ENCODE measurements around the gene MED13. TPM values are rescaled to one million over a fixed set of nuclear protein-coding genes. Genes with fewer than 3 reads are reported as not detected.
"Not testable (repeated sequence)": the region's sequence is repeated elsewhere in the genome, so short reads cannot be mapped to it uniquely, and the experiment has no call there.

Gene MED13
- polyA plus RNA-seq, 5 donors, result 28.2 to 57.5 (median 53.7) TPM

DNA sequence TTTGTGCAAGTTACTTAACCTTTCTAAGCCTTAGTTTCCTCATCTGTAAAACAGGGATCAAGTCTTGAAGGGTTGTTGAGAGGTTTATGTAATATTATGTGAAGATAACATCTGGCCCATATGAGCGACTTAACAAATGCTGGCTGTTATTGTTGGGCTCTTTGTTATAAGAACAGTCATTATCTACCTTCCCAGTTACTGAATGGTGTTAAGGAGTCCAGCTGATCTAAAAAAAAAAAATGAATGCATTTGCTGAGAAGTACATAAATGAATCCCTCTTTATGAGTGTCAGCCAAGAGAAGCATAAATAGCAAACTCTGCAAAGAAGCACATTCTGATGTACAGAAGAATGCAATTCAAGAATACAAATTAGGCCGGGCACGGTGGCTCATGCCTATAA is 24.3 kb upstream of the MED13 start:
- no peak for DNase-seq

DNA sequence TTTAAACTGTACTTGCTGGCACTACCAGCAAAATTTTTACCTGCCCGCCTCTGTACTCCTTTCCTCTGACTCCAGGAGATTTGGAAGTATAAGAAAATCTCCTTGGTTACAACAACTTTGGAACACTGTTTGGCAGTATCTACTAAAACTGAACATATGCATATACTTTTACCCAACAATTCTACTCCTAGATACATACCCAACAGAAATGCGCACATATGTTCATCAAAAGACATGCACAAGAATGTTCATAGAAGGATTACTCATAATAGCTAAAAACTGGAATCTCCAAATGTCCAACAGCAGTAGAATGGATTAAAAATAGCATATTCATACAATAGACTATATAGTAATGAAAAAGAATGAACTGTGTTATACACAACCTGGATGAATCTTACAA is 21.7 kb upstream of the MED13 start:
- no peak for DNase-seq

DNA sequence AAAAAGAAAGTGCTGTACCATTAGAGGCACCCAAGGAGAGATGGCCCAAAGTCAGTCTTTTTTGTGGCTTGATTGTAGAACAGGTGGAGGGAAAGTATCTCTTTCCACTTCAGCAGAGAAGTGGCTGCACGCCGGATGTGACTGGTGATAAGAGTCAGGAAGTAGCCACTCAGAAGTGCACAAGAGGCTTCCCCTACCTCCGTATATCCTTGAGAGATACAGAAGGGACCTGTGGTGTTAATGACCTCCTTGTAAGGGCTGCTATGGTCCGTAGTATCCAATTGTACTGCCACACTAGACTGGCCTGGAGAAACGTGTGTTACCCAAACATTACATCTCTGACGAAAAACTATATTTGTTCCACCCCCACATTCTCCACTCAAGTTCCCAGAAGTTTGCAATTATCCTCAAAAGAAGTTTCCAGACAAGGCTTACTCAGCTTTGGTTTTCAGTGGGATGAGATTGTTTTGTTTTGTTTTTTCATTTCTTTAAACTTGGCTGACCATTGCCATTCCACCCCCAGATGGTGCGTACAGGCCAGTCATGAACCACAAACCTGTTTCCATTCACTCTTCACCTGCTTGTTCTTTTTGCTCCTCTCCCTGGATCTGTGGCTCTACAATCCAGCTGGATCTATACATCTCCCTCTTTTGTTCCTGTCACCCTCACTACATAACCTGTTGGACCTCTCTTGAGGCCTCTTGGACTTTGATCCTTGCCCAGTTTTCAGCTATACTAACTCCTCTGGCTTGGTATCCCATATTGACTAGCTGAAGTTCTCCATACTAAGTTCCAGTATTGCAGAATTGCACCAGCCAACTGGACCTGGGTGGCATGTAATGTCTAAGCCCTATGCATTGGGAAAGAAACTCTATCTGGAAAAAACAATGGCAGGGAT is 20.7 kb upstream of the MED13 start:
- no peak for DNase-seq

- DNase-seq, result no peak
These were observed 19.5 kb upstream of the MED13 start for GRCh38 chr17:62084585-62084984.

DNA sequence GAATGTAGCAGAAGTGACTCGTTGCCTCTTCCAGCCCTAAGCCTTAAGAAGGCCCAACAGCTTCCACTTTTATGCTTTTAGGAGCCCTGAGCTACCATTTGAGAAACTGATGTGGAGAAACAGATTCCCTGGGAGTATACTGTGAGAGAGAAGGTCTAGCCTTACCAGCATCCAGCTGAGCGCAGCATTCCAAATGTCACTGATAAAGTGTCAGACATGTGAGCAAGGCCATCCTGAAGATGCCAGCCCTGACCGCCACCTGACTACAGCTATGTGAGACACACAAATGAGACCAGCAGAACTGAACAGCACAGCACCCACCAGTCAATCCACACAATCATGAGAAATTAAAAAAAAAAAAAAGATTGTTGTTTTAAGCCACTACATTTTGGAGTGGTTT is 18.6 kb upstream of the MED13 start:
- DNase-seq, result no peak

DNA sequence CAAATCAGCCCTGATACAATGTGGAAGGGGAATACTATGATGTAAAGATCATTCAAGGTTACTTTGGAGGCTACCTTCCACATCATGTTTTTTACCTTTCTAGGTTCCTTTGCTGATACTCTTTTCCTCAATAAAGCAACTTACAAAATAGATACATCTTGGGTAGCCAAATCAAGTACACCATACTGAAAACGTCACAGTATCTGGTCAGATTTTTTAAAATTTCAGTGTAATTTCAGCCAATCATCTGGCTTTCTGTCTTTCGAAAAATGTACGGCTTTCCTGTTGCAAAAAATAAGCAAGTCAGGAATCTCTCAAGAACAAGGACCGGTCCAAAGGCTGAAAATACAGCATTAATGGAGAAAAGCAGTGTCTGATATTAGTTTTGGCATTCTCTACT is 15.6 kb upstream of the MED13 start:
- no peak for DNase-seq

DNA sequence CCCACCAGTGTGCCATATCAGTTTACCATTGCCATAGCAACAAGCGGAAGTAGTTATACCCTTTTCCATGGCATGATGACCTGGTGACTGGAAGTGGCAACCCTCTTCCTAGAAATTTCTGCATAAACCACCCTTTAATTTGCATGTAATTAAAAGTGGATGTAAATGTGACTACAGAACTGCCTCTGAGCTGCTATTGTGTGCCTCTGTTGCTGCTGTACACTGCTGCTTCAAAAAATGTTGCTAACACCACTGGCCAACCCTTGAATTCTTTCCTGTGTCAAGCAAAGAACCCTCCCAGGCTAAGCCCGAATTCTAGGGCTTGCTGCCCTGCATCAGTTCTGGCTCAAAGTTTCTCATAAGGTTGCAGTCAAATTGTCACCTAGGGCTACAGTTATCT is 12.9 kb upstream of the MED13 start:
- DNase-seq, result no peak

DNA sequence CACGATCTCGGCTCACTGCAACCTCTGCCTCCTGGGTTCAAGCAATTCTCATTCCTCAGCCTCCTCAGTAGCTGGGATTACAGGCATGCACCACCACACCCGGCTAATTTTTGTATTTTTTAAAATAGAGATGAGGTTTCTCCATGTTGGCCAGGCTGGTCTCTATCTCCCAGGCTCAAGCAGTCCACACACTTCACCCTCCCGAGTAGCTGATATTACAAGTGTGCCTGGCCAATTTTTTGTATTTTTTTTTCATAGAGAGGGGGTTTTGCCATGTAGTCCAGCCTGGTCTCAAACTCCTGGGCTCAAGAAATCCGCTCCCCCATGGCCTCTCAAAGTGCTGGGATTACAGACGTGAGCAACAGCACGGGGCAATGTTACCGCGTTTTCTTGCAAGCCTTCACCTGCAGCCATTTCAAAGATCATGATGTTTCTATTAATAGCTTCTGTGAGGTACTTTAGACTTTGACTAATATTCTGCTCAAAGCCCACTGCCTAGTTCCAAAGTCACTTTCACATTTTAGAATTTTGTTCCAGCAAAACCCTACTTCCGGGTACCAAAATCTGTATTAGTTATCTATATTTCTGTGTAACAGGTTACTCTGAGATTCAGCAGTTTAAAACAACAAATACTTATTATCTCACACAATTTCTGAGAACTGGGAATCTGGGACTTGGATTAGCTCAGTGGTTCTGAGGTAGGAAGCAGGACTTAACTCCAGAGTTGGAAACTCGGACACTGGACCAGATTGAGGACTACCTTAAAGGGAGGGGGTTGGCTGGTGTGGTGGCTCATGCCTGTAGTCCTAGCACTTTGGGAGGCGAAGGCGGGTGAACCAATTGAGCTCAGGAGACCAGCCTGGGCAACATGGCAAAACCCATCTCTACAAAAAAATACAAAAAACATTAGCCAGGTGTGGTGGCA is 12.0 kb upstream of the MED13 start:
- no peak for DNase-seq

GRCh38 chr17:62075308-62075815 is 10.3 kb upstream of the MED13 start:
- no peak for DNase-seq

- no peak for DNase-seq
These were observed 8.9 kb upstream of the MED13 start for GRCh38 chr17:62073993-62074392.

GRCh38 chr17:62072855-62073254 is 7.8 kb upstream of the MED13 start:
- not testable (repeated sequence) for DNase-seq

GRCh38 chr17:62070900-62071299 is 5.8 kb upstream of the MED13 start:
- no peak for DNase-seq

- no peak for DNase-seq
These were observed 2.4 kb upstream of the MED13 start for GRCh38 chr17:62067165-62068145.

- peak; percentile 96 to 97 for DNase-seq
These were observed 762 bp upstream of the MED13 start for GRCh38 chr17:62065611-62066468.

GRCh38 chr17:62064029-62064790 is 868 bp downstream of the MED13 start:
- DNase-seq, result no peak

DNA sequence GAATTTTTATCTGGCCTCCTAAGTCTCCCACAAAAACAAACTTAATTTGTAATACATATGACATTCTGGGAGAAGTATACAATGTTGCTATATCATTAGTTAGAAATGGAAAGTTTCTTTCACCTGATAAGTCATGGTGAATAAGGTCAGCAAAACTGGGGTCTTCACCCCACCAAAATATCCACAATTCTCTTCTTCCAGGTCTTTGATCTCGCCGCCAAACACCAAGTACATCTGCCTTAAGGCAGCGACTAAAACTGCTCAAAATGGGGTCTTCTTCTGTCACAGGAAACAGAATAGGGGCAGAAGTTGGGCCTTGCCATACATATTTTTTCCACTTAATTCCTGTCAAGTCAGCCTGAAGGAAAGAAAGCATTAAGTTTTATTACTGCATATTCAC is 2.1 kb downstream of the MED13 start:
- DNase-seq, result no peak

DNA sequence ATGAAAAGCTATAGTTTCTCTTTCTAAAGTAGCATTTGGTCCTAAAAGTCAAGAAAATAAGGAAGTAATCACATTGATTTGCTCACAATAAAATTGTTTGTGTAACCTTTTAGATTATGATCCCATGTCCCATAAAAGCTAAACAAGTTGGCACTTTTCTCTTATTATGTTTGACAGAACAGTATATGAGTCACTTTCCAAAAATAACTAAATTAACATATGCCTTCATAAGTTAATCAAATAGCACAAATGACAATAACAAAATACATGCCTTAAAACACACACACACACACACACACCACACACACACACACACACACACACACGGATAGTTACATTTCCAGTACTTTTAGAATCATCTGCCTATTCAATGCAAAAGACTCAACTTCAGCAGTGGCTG is 2.8 kb downstream of the MED13 start:
- DNase-seq, result no peak

DNA sequence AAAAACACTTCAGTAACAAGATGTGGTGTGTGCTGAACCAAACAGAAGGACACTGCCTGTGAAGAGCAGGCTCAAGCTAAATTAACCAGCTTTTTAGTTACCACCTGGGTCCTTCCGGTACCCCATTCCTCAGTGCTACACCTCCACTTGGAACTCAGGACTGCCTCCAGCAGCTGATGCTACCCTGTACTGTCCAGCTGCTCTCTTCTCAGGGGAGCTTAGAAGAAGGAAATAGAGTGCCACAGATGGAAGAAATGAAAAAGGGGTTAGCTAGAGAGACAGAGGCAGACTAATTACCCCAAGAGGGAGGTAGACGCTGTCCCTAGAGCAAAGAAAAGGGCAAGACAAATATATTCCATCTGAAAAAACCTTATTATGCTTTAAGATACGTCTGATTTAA is 5.7 kb downstream of the MED13 start:
- DNase-seq, result no peak

DNA sequence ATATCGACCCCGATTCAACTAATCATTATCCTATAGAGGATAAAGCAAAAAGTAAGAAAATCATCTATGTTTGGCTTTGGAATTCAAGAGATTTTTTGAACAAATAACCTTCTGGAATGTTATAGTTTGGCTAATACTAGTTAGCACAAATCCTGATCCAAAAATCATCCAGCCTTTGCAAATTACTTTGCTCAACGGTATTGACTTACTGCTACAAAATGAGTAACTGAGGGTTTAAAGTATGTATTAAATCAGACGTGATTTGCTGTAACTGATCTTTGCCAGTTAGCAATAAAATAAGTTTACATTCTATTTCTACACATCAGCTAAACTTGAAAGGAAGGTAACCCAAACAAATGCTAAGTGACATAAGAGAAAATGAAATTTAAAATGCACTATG is 6.5 kb downstream of the MED13 start:
- DNase-seq, result no peak

DNA sequence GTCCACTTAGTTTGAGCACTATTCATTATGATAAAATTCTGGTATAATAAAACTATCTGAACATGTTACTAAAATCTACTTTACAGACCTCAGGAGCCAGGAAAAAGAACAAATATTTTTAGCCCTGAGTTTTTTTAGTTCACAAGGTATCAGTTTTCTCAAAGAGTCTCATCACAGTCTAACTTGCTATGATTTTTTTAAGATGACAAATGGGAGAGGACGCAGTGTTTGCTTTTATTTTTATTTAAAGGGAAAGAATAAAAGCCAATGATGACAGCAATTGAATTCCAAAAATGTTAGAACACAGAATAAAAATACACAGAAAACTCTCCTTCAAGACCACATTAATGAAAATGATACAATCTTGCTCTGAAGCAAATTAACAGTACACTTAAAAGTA is 7.4 kb downstream of the MED13 start:
- no peak for DNase-seq

Data from right lung (tissue), 5 donors.